DMS153 treated with DMSO at 0.1 percent for 48 hours (cell line): Measurements from ENCODE around the gene STEAP1B.

ENCODE experiments used
- DNase-seq: peaks from one replicate; lab custom pipeline; 2025; ENCODE audit not compliant: unreplicated experiment; lab: John Stamatoyannopoulos, UW

Gene STEAP1B

DNA sequence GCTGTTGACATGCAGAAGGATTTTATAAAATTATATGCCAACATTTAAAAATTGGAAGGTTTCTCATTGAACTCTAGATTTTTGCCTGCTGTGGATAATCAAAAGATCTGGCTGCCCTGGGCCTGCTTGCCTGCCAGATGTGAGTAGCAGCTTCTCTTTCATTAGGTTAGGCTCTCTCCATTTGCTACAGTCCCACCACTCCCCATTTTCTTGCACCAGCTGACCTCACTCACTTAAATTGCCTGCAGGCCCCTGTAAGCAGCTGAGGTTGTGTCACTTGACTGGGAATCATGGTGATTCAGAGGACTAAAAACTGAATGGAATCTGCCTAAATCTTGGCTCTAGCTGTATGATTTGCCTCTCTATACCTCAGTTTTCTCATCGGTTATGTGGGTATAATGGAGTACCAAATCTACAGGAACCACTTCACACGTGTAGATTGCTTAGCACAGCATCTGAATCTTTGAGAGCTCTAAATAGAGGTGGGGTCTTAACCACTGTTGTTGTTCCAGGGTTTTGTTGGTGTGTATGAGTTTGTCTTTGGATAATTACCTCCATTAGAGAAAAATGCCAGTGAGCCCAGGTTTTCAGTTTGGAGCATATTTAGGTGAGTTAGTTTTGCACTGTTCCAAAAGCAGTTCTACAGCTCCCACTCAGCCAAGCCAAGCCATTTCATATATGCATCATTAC lies 124.5 kb downstream of the STEAP1B start:
- DNase-seq = no peak

DNA sequence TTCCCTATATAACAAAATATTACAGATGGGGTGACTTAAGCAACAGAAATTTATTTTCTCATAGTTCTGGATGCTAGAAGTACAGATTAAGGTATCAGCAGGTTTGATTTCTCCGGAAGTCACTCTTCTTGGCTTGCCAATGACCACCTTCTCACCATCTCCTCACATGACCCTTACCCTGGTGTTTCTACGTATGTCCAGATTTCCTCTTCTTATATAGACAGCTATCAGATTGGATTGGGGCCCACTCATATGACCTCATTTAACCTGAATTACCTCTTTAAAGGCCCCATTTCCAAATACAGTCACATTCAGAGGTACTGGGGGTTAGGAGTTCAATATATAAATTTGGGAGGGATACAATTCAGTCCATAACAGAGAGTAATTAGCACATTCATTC lies 126.1 kb downstream of the STEAP1B start:
- DNase-seq = no peak

DNA sequence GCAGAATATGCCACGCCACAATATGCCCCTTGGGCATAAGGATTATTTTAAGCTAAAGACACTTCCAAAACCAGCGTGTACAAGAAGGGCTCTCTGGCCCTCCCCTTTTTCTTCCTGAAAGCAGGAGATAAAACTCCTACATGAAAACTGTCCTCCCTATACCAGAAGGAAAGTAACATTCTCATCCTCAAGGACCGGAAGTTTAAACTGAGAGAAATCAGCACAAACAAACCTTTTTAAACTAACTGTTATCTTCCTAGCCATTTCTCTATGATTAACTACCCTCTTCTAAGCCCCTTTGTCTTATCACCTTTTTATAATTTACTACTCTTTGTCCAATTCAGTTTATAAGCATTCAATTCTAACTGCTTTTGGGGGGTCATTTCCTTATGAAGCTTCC lies 126.6 kb downstream of the STEAP1B start:
- no peak for DNase-seq

DNA sequence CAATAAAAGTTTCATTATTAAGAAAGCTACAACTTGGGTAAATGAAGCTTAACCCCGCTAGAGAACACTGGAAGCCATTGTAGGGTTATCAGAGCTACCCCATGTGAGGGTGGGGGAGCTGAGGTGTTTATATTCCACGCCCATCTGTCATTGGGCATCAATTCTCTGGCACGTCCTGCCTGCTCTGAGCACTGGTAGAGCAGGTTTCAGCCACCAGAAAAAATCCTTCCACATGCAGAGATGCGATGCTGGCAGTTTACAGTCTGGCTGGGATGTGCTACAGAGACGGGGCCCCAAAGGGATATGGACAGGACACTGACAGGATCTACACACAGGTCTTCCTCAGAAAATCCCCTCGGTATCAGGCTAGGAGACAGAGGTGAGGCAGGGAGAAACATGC lies 127.1 kb downstream of the STEAP1B start:
- peak; percentile 43 for DNase-seq

DNA sequence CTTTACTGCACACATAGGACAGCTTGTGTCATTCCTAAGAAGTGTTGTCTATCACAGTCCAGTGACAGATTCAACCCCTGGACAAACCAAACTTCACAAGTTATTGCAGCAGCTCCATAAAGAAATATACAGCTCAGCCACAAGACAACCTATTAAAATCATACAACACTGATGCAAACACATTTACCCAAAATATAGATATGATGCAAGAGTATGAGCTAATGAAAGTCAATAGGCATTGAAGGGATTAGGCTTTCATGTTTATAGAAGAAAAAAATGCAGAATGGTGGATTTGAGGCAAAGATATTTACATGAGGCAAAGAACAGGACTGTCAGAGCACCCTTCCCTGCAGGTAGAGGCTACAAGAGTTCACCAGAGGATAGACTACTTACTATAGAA lies 128.1 kb downstream of the STEAP1B start:
- DNase-seq = no peak
